ENCODE data around the gene ZFYVE28.

DNA sequence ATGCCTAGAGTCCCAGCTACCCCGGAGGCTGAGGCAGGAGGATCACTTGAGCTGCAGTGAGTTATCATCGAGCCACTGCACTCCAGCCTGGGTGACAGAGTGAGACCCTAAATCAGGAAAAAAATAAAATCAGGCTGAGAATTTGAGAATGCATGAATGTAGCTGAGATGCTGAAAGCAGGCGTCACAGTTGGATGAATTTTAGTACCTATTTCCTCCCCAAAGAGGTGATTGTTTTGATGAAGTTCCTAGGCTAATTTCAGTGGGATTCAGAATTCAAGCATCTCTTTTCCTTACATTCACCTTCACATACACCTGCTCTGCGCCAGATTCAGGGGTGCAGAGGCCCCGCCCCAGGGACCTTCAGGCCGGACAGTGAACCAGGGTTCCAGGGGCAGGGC is 3.5 kb upstream of the ZFYVE28 start:
- TF ChIP-seq EZH2 (IDR thresholded peaks at IDR 0.05; ENCODE audit: insufficient read depth, poor library complexity, severe bottlenecking), result no peak
- TF ChIP-seq EZH2phosphoT487 (IDR thresholded peaks at IDR 0.05; ENCODE audit: insufficient read depth, low read depth), result no peak
